CD8-positive, alpha-beta memory T cell (primary cell): ENCODE measurements around the gene BTD. TPM values are rescaled to one million over a fixed set of nuclear protein-coding genes. Genes with fewer than 3 reads are reported as not detected.
"Not testable (repeated sequence)": the region's sequence is repeated elsewhere in the genome, so short reads cannot be mapped to it uniquely, and the experiment has no call there.

Experiments used
- CTCF ChIA-PET: fragments of 350-600 bp; sonication (Branson Sonifier 250); formaldehyde crosslinking; loops from one replicate; lab custom pipeline; 2021; ENCODE audit warnings: antibody characterized with exemption; lab: Charles Lee
- POLR2A ChIA-PET: fragments of 350-600 bp; sonication (Branson Sonifier 250); formaldehyde crosslinking; loops from one replicate; lab custom pipeline; 2021; ENCODE audit warnings: antibody characterized with exemption; lab: Charles Lee
- DNase-seq, 5 donors: peaks; one replicate each; pipeline versions ENCODE4 v3.0.0 to v3.0.0-alpha.2; 2020 to 2022; ENCODE audit warnings: mixed read lengths in 1 of 5
- H3K27ac ChIP-seq: one replicate; pipeline ENCODE4 v1.7.0; 2013; ENCODE audit warnings: low read depth, mild to moderate bottlenecking, low read length, moderate library complexity
- H3K27me3 ChIP-seq: 2 replicates; pipeline ENCODE4 v1.7.0; 2013; ENCODE audit warnings: low read length, mild to moderate bottlenecking; ENCODE audit not compliant: insufficient read depth, poor library complexity, severe bottlenecking
- H3K36me3 ChIP-seq: 2 replicates; pipeline ENCODE4 v1.7.0; 2013; ENCODE audit warnings: mild to moderate bottlenecking, low read length, moderate library complexity; ENCODE audit not compliant: insufficient read depth
- H3K4me1 ChIP-seq: 2 replicates; pipeline ENCODE4 v1.7.0; 2013; ENCODE audit warnings: mild to moderate bottlenecking, low read length, moderate library complexity; ENCODE audit not compliant: insufficient read depth
- H3K4me3 ChIP-seq: 2 replicates; pipeline ENCODE4 v1.7.0; 2013; ENCODE audit warnings: mild to moderate bottlenecking, low read length
- H3K9me3 ChIP-seq: 2 replicates; pipeline ENCODE4 v1.7.0; 2013; ENCODE audit warnings: mild to moderate bottlenecking, low read length
- H3K27ac Mint-ChIP-seq, 8 donors: one replicate each; pipeline ENCODE4 v1.8.0; 2020 to 2021; ENCODE audit warnings: mixed read lengths in 8 of 8, mild to moderate bottlenecking in 6 of 8, inconsistent platforms in 3 of 8, moderate library complexity in 3 of 8
- H3K27me3 Mint-ChIP-seq, 2 donors: one replicate each; pipeline ENCODE4 v1.8.0; 2020 to 2021; ENCODE audit warnings: mixed read lengths in 2 of 2, mild to moderate bottlenecking in 1 of 2, moderate library complexity in 1 of 2
- H3K36me3 Mint-ChIP-seq, 3 donors: one replicate each; pipeline ENCODE4 v1.8.0; 2020 to 2021; ENCODE audit warnings: mixed read lengths in 3 of 3, inconsistent platforms in 1 of 3, mild to moderate bottlenecking in 1 of 3
- H3K4me1 Mint-ChIP-seq, 3 donors: one replicate each; pipeline ENCODE4 v1.8.0; 2020 to 2021; ENCODE audit warnings: mixed read lengths in 3 of 3, inconsistent platforms in 1 of 3, mild to moderate bottlenecking in 1 of 3
- H3K4me3 Mint-ChIP-seq, 7 donors: one replicate each; pipeline ENCODE4 v1.8.0; 2020 to 2021; ENCODE audit warnings: mixed read lengths in 7 of 7, mild to moderate bottlenecking in 6 of 7, moderate library complexity in 4 of 7, inconsistent platforms in 2 of 7
- H3K9me3 Mint-ChIP-seq, 5 donors: one replicate each; pipeline ENCODE4 v1.8.0; 2020 to 2022; ENCODE audit warnings: mixed read lengths in 5 of 5, mild to moderate bottlenecking in 3 of 5, moderate library complexity in 2 of 5, inconsistent platforms in 1 of 5
- polyA plus RNA-seq: library from polyadenylated mRNA; unstranded; fragments of 300-500 nt; fragmentation: Illumina TruSeq; gene quantifications from one replicate; pipeline ENCODE4 v1.2.3, GENCODE V29; 2021
- total RNA-seq, 2 experiments: library from RNA; stranded (reverse); gene quantifications; one replicate each; pipeline ENCODE4 v1.2.3, GENCODE V29; 2021

Gene BTD
- total and polyA plus RNA-seq, 3 experiments from 2014 or later = 5.5 to 20.7 (median 6.0) TPM

DNA sequence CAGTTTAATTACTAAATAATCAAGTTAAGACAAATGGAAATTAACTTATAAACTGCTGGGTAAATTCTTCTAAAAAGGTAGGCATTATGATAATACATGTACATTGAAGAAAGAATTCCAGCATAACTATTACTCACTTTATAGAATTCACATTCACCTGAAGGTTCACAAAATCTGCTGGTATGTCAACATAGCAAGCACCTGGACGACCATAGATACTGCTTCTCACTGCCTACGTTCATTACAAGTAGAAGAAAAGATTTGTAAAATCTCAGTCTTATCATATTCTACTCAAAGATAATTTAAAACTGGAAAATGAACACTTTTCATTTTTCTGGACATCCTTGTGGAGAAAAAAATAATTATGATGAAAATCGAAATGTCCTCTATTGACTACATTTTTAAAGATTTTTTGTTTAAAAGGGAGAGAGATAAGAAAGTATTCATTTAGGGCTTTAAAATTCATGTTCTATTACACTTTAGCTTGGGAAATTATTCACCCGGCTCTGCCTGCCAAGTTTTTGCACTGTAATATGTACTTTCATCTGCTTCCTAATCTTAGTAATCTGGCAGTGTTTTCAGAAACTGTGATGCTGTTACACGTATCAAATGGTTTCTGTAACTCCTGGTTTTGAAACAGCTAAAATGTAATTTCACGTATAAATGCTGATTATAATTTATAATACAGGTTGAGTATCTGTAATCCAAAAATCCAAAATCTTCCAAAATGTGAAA is 16.3 kb upstream of the BTD start:
- no peaks in the 10 kb centered on the region for H3K27me3 ChIP-seq
- H3K4me1 ChIP-seq = no peaks in the 10 kb centered on the region
- Mint-ChIP-seq H3K27ac (peak overlapping the region in 1 of 8 donors; percentile 33), H3K27me3 (no peaks in the 10 kb centered on the region), H3K4me3 (no peak overlapping the region), H3K36me3 (peaks cover 15 to 72% (median 38%) of the 10 kb centered on the region in 3 donors), H3K9me3 (no peaks in the 10 kb centered on the region), H3K4me1 (peaks cover 0 to 4% (median 2%) of the 10 kb centered on the region in 3 donors)
- no peak for DNase-seq
- ChIA-PET CTCF (no interaction called here), POLR2A (no interaction called here)
- peaks cover 25% of the 10 kb centered on the region for H3K36me3 ChIP-seq
- H3K9me3 ChIP-seq = no peaks in the 10 kb centered on the region
- no peak overlapping the region for H3K27ac ChIP-seq
- H3K4me3 ChIP-seq = no peak overlapping the region

DNA sequence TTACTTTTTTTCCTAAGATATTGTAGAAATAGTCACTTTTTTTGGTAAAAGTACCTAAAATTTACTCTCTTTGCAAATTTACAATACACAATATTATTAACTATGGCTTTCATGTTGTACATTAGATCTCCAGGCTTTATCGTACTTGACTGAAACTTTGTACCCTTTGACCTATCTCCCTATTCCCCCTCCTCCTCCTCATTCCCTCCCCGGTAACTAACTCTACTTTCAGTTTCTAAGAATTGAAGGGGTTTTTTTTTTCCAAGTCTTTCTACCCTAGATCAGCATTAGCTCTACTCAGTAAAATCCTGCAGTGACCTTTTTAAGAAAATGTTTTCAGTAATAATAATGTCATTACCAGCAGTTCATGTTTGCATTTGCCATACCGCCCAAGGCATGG is 10.3 kb upstream of the BTD start:
- ChIA-PET POLR2A (no interaction called here), CTCF (no interaction called here)
- no peak overlapping the region for H3K27ac ChIP-seq
- H3K4me3 ChIP-seq = no peak overlapping the region
- Mint-ChIP-seq H3K27ac (peak overlapping the region in 2 of 8 donors; percentile 36 to 52), H3K27me3 (no peaks in the 10 kb centered on the region), H3K4me3 (no peak overlapping the region), H3K4me1 (no peaks in the 10 kb centered on the region), H3K36me3 (peaks cover 15 to 43% (median 17%) of the 10 kb centered on the region in 3 donors), H3K9me3 (no peaks in the 10 kb centered on the region)
- H3K27me3 ChIP-seq = no peaks in the 10 kb centered on the region
- H3K4me1 ChIP-seq = no peaks in the 10 kb centered on the region
- no peaks in the 10 kb centered on the region for H3K9me3 ChIP-seq
- DNase-seq = no peak
- peaks cover 17% of the 10 kb centered on the region for H3K36me3 ChIP-seq

DNA sequence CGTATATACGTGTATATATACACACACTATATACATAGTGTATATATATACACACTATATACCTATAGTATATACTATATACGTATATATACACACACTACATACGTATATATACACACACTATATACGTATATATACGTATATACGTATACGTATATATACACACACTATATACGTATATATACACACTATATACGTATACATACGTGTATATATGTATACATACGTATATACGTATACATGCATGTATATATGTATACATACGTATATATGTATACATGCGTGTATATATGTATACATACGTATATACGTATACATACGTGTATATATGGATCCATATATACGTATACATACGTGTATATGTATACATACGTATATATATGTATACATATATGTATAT is 9.6 kb upstream of the BTD start:
- Histone ChIP-seq H3K9me3 (no peaks in the 10 kb centered on the region), H3K27me3 (no peaks in the 10 kb centered on the region), H3K36me3 (peaks cover 17% of the 10 kb centered on the region), H3K27ac (no peak overlapping the region), H3K4me3 (no peak overlapping the region), H3K4me1 (no peaks in the 10 kb centered on the region)
- Mint-ChIP-seq H3K4me1 (peaks cover 0 to under 1% (median 0%) of the 10 kb centered on the region in 3 donors), H3K36me3 (peaks cover 11 to 42% (median 16%) of the 10 kb centered on the region in 3 donors), H3K27me3 (no peaks in the 10 kb centered on the region), H3K27ac (no peak overlapping the region), H3K4me3 (no peak overlapping the region), H3K9me3 (no peaks in the 10 kb centered on the region)
- POLR2A ChIA-PET = no interaction called here
- no peak for DNase-seq
- CTCF ChIA-PET = no interaction called here

DNA sequence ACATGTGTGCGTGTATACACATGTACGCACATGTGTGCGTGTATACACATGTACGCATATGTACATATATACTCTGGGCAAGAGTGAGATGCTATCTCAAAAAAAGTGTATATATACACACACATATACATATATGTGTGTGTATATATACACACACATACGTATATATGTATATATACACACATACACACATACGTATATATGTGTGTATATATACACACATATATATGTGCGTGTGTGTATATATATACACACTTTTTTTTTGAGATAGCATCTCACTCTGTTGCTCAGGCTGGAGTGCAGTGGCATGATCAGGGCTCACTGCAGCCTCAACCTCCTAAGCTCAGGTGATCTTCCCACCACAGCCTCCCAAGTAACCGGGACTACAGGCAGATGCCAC is 8.6 kb upstream of the BTD start:
- Histone ChIP-seq H3K9me3 (no peaks in the 10 kb centered on the region), H3K4me3 (no peak overlapping the region), H3K36me3 (peaks cover 14% of the 10 kb centered on the region), H3K4me1 (no peaks in the 10 kb centered on the region), H3K27ac (no peak overlapping the region), H3K27me3 (no peaks in the 10 kb centered on the region)
- H3K27ac Mint-ChIP-seq = no peak overlapping the region
- peaks cover 11 to 52% (median 23%) of the 10 kb centered on the region in 3 donors for H3K36me3 Mint-ChIP-seq
- H3K4me1 Mint-ChIP-seq = peaks cover 4 to 10% (median 8%) of the 10 kb centered on the region in 3 donors
- H3K4me3 Mint-ChIP-seq = no peak overlapping the region
- ChIA-PET POLR2A (no interaction called here), CTCF (no interaction called here)
- DNase-seq = no peak
- no peaks in the 10 kb centered on the region for H3K27me3 Mint-ChIP-seq
- H3K9me3 Mint-ChIP-seq = no peaks in the 10 kb centered on the region

DNA sequence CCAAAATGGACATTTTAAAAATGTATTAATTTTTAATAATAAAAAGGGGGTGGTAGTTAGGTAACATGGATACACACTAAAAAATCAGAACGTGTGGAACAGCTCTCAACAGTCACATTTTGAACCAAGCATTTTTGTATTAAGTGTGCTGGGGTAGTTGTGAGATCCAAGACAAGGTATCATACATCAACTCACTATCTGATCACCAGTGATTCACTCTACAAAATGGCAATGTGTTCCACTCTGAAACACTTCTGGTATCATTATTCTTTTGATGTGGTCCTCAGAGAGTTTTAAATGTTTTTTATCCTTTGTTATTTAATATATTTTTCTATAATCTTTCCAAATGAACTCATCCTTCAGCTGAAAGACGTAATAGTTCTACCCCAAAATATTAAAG is 5.6 kb upstream of the BTD start:
- DNase-seq = no peak
- Mint-ChIP-seq H3K4me3 (no peak overlapping the region), H3K36me3 (peaks cover 4 to 54% (median 25%) of the 10 kb centered on the region in 3 donors), H3K27ac (no peak overlapping the region), H3K9me3 (no peaks in the 10 kb centered on the region), H3K4me1 (peaks cover 25 to 40% (median 38%) of the 10 kb centered on the region in 3 donors), H3K27me3 (no peaks in the 10 kb centered on the region)
- H3K27me3 ChIP-seq = no peaks in the 10 kb centered on the region
- H3K4me1 ChIP-seq = peaks cover 19% of the 10 kb centered on the region
- H3K9me3 ChIP-seq = no peaks in the 10 kb centered on the region
- H3K36me3 ChIP-seq = peaks cover 11% of the 10 kb centered on the region
- ChIA-PET CTCF (no interaction called here), POLR2A (interaction anchor here (0.6 kb wide), 1 partner anchor 221 kb away, joined by 6 read pairs; no protein-coding TSS in a partner anchor)
- no peak overlapping the region for H3K4me3 ChIP-seq
- no peak overlapping the region for H3K27ac ChIP-seq

DNA sequence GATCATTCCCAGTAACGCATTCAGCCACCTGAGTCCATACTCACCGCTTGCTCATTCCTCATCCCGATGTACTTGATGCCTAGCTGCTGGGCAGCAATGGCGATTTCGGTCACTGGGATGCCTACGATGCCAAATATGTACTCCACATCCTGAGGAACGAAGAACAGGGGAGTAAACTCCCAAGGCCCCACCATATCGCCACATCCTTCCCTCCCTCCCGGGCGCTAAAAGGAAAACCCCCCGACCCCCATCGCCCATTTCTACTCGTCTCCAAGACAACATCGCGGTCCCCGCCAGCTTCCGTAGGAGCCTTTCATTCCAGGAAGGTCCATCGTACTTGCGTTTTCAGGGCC is 523 bp upstream of the BTD start:
- no peaks in the 10 kb centered on the region for H3K27me3 ChIP-seq
- peaks cover 0 to 1% of the 10 kb centered on the region in 2 donors for H3K27me3 Mint-ChIP-seq
- POLR2A ChIA-PET = interaction anchor here (0.9 to 1.7 kb wide), 4 partner anchors 67 to 664 kb away, joined by 3 to 17 read pairs (median 4); partner anchors contain the start of genes CAPN7, DPH3 and OXNAD1
- peaks cover 11% of the 10 kb centered on the region for H3K36me3 ChIP-seq
- peaks cover 0 to 3% (median 0%) of the 10 kb centered on the region in 5 donors for H3K9me3 Mint-ChIP-seq
- CTCF ChIA-PET = interaction anchor here (1.3 kb wide), 1 partner anchor 10 kb away, joined by 3 read pairs; no protein-coding TSS in a partner anchor
- peaks cover 24% of the 10 kb centered on the region for H3K4me1 ChIP-seq
- H3K4me1 Mint-ChIP-seq = peaks cover 43 to 66% (median 65%) of the 10 kb centered on the region in 3 donors
- peak overlapping the region; percentile 95 to 99 (median 99) for H3K27ac Mint-ChIP-seq
- H3K36me3 Mint-ChIP-seq = peaks cover 6 to 62% (median 31%) of the 10 kb centered on the region in 3 donors
- H3K4me3 ChIP-seq = peak overlapping the region; percentile 96
- H3K27ac ChIP-seq = peak overlapping the region; percentile 91
- no peaks in the 10 kb centered on the region for H3K9me3 ChIP-seq
- H3K4me3 Mint-ChIP-seq = peak overlapping the region; percentile 98 to 100 (median 99)
- no peak for DNase-seq

DNA sequence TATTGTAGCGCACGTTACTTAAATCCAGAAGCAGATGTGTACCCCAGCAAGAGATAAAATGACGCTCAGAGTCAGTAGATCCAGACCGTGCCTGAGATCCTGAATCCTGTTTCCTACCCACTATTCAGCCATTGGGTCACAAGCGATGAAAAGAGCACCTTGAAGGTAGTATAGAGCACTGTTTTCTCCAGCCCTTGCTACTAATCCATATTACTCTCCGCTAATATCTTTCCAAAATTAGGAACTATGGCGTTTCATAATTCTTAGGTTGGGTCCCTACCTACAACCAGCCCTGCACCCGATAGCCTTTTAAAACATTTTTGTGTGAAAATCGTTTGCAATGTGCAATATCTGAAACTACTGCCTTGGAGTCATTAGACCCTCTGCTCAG is 596 bp downstream of the BTD start:
- peak overlapping the region; percentile 95 to 99 (median 98) for H3K27ac Mint-ChIP-seq
- H3K4me1 ChIP-seq = peaks cover 24% of the 10 kb centered on the region
- peak overlapping the region; percentile 91 for H3K27ac ChIP-seq
- H3K9me3 ChIP-seq = no peaks in the 10 kb centered on the region
- ChIA-PET CTCF (interaction anchor here (0.7 to 1.3 kb wide), 2 partner anchors 9 to 172 kb away, joined by 3 read pairs; no protein-coding TSS in a partner anchor), POLR2A (interaction anchor here (0.6 to 1.7 kb wide), 6 partner anchors 22 to 663 kb away, joined by 3 to 17 read pairs (median 3); partner anchors contain the start of genes CAPN7, DPH3, EAF1 and METTL6)
- H3K36me3 ChIP-seq = peaks cover 11% of the 10 kb centered on the region
- H3K27me3 Mint-ChIP-seq = peaks cover 0 to 1% of the 10 kb centered on the region in 2 donors
- H3K27me3 ChIP-seq = no peaks in the 10 kb centered on the region
- H3K4me1 Mint-ChIP-seq = peaks cover 43 to 65% (median 65%) of the 10 kb centered on the region in 3 donors
- DNase-seq = no peak
- H3K4me3 ChIP-seq = peak overlapping the region; percentile 96
- H3K9me3 Mint-ChIP-seq = peaks cover 0 to 3% (median 0%) of the 10 kb centered on the region in 5 donors
- H3K36me3 Mint-ChIP-seq = peaks cover 6 to 60% (median 32%) of the 10 kb centered on the region in 3 donors
- peak overlapping the region; percentile 98 to 100 (median 99) for H3K4me3 Mint-ChIP-seq

DNA sequence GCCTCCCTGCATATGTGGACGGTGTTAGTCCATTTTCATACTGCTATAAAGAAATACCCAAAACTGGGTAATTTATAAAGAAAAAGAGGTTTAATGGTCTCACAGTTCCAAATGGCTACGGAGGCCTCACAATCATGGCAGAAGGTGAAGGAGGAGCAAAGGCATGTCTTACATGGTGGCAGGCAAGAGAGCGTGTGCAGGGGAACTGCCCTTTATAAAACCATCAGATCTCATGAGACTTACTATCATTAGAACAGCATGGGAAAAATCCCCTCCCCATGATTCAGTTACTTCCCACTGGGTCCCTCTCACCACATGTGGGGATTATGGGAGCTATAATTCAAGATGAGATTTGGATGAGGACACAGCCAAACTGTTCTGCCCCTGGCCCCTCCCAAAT is 1.3 kb downstream of the BTD start:
- peaks cover 40 to 58% (median 58%) of the 10 kb centered on the region in 3 donors for H3K4me1 Mint-ChIP-seq
- H3K36me3 Mint-ChIP-seq = peaks cover 6 to 54% (median 27%) of the 10 kb centered on the region in 3 donors
- H3K27me3 Mint-ChIP-seq, POLR2A ChIA-PET, H3K27me3 ChIP-seq, H3K27ac ChIP-seq, H3K9me3 Mint-ChIP-seq, H3K9me3 ChIP-seq, DNase-seq, CTCF ChIA-PET: not testable (repeated sequence)
- peaks cover 11% of the 10 kb centered on the region for H3K36me3 ChIP-seq
- peak overlapping the region; percentile 43 to 99 (median 98) for H3K27ac Mint-ChIP-seq
- H3K4me3 ChIP-seq = peak overlapping the region; percentile 96
- H3K4me1 ChIP-seq = peaks cover 24% of the 10 kb centered on the region
- peak overlapping the region; percentile 30 to 100 (median 99) for H3K4me3 Mint-ChIP-seq
